SJSA1 (cell line): Measurements from ENCODE around the gene LHPP. TPM values are rescaled to one million over a fixed set of nuclear protein-coding genes. Genes with fewer than 3 reads are reported as not detected.

Experiments
- DNase-seq, 2 experiments: peaks; one replicate each; pipeline ENCODE4 v3.0.0-alpha.2; 2015 to 2020; ENCODE audit warnings: low spot score in 2 of 2, low read depth in 1 of 2
- H3K27ac ChIP-seq: fragments of 250-450 bp; sonication (Bioruptor Pico); 2 replicates; pipeline ENCODE4 v1.5.1; 2020; ENCODE audit warnings: mild to moderate bottlenecking, moderate library complexity
- H3K27me3 ChIP-seq: fragments of 250-450 bp; sonication (Bioruptor Pico); replicated peaks from 2 replicates; pipeline ENCODE4 v1.5.1; 2020; ENCODE audit warnings: mild to moderate bottlenecking, moderate library complexity
- H3K36me3 ChIP-seq: fragments of 250-450 bp; sonication (Bioruptor Pico); 2 replicates; pipeline ENCODE4 v1.5.1; 2020; ENCODE audit warnings: mild to moderate bottlenecking
- H3K4me1 ChIP-seq: fragments of 250-450 bp; sonication (Bioruptor Pico); replicated peaks from 2 replicates; pipeline ENCODE4 v1.6.1; 2021; ENCODE audit warnings: mild to moderate bottlenecking
- H3K4me3 ChIP-seq: fragments of 250-450 bp; sonication (Bioruptor Pico); 2 replicates; pipeline ENCODE4 v1.5.1; 2020; ENCODE audit warnings: mild to moderate bottlenecking
- H3K9me3 ChIP-seq: fragments of 250-450 bp; sonication (Bioruptor Pico); replicated peaks from 2 replicates; pipeline ENCODE4 v1.5.1; 2020; ENCODE audit warnings: mild to moderate bottlenecking
- total RNA-seq: library from RNA; depleted of rRNA; stranded (reverse); fragments of >200 nt; shearing (Covaris generic); gene quantifications from 2 replicates; pipeline ENCODE4 v1.2.3, GENCODE V29; 2014

Gene LHPP
- total RNA-seq, 1 experiment from 2014 or later: 8.8 TPM

GRCh38 chr10:124619802-124620490 lies 158.3 kb downstream of the LHPP start:
- H3K27ac ChIP-seq: no peak overlapping the region
- H3K36me3 ChIP-seq: no peaks in the 10 kb centered on the region
- DNase-seq: no peak
- no peaks in the 10 kb centered on the region for H3K4me1 ChIP-seq
- H3K4me3 ChIP-seq: no peak overlapping the region
- H3K27me3 ChIP-seq: no peaks in the 10 kb centered on the region
- no peaks in the 10 kb centered on the region for H3K9me3 ChIP-seq

- no peak for DNase-seq
- no peak overlapping the region for H3K4me3 ChIP-seq
- H3K27me3 ChIP-seq: no peaks in the 10 kb centered on the region
- H3K4me1 ChIP-seq: no peaks in the 10 kb centered on the region
- no peaks in the 10 kb centered on the region for H3K9me3 ChIP-seq
- no peaks in the 10 kb centered on the region for H3K36me3 ChIP-seq
- H3K27ac ChIP-seq: no peak overlapping the region
These were observed 160.0 kb downstream of the LHPP start for GRCh38 chr10:124621637-124622036.

DNA sequence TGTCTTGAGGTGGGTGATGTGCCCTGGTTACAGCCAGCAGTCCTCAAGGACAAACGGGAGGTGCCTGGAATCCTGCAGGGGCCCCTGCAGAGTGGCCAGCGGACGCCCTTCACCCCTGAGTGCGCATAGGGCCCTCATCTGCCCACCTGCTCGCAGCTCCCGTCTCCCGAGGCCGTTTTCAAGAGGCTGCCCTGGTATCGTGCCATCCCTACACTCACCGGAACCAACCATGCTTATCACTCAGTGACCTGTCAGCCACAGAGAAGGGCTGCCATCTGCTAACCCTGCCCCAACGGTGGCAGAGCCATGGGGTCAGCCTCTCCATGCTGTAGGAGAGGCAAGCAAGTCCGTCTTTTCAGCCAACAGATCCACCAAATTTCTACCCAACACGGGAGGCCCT lies 160.5 kb downstream of the LHPP start:
- H3K27ac ChIP-seq: no peak overlapping the region
- no peak for DNase-seq
- H3K27me3 ChIP-seq: no peaks in the 10 kb centered on the region
- no peaks in the 10 kb centered on the region for H3K9me3 ChIP-seq
- no peak overlapping the region for H3K4me3 ChIP-seq
- H3K36me3 ChIP-seq: no peaks in the 10 kb centered on the region
- H3K4me1 ChIP-seq: no peaks in the 10 kb centered on the region

DNA sequence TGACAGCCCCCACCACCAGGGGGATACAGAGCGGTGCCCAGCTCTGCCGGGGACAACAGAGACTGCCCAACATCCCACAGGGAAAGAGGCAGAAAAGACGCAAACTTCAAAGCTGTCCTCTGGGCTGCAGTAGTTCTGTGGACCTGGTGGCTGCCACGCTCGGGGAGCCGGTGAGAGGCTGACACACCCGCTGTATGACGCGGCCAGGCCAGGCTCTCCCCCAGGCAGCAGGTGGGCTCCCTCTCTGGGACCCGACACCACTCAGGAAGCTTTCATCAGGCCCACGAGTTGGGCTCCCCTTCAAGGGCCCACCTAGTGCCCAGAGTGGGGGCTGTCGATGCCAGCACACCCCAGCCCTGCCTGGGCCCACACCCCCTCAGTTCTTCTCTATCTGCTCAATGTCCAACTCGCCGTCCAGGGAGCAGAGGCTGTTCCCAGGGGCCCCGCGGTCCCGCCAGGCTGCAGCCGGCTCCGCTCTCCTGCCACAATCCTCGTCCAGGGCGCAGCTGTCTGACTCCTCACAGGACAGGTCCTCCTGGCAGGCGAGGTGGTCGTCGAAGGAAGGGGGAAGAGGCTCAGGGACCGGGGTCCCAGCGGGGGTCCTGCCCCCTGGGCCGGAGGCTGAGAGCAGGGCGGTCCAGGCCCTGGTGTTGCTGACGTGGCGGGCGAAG lies 161.4 kb downstream of the LHPP start:
- H3K9me3 ChIP-seq: no peaks in the 10 kb centered on the region
- DNase-seq: no peak

DNA sequence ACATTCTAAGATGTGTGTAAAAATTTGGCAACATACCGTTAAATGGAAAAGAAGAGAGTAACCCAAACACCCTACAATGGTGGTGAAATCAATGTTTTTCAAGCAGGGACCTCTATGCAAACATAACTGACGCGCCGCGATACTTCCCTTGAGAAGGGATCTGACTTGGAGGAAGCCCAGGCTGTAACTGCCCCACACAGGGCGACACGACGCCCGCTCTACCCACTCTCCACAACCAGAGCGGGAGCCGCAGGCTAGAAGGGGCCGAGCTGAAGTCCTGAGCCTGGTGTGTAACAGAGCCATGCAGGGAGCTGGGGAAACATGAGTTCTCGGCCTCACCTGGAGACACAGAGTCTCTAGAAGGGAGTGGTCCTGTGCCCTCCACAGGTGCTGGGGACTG lies 162.4 kb downstream of the LHPP start:
- no peak overlapping the region for H3K4me3 ChIP-seq
- H3K27ac ChIP-seq: no peak overlapping the region
- no peaks in the 10 kb centered on the region for H3K36me3 ChIP-seq
- H3K9me3 ChIP-seq: no peaks in the 10 kb centered on the region
- H3K4me1 ChIP-seq: no peaks in the 10 kb centered on the region
- DNase-seq: no peak
- H3K27me3 ChIP-seq: no peaks in the 10 kb centered on the region

More for the DNA sequence above, 161.4 kb downstream of the LHPP start:
- H3K27ac ChIP-seq: no peak overlapping the region
- no peaks in the 10 kb centered on the region for H3K4me1 ChIP-seq
- H3K4me3 ChIP-seq: no peak overlapping the region
- no peaks in the 10 kb centered on the region for H3K36me3 ChIP-seq
- H3K27me3 ChIP-seq: no peaks in the 10 kb centered on the region

DNA sequence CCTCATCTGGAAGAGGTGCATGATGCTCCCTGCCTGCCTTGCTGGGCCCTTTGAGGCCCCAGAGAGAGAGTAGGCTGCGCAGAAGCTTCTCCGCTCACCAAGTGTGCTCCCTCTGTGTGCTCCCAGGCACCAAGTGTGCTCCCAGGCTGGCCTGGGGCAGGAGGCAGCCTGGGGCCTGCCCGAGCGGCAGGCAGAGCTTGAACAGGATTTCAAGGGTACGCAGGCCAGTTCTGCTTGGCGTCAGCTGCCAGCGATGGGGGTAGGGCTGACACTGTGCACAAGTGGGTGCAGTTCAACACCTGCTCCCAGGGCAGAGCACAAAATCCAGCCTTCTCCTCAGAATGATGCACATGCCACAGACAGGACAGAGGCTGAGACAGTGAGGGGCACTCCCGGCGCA lies 162.8 kb downstream of the LHPP start:
- no peak overlapping the region for H3K27ac ChIP-seq
- H3K36me3 ChIP-seq: no peaks in the 10 kb centered on the region
- no peaks in the 10 kb centered on the region for H3K9me3 ChIP-seq
- DNase-seq: no peak
- H3K4me3 ChIP-seq: no peak overlapping the region
- H3K27me3 ChIP-seq: no peaks in the 10 kb centered on the region
- H3K4me1 ChIP-seq: no peaks in the 10 kb centered on the region

DNA sequence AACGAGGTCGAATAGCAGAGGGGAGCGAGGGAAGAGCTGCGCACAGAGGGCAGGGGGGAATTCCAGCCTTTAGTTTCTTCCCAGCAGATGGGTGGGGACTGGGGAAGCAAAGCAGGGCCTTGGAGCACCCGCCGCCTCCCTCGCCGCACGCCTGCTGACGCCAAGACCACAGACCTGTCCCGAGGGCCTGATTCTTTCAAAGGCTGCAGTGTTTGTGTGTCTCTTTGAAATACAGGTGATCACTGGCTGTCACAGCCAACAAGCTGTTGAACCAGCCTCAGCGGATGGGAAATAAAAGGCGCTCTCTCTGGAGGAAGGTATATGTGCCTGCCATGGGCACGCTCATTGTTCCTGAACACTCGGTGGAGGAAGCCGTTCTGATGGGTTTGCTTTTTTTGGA lies 163.3 kb downstream of the LHPP start:
- Histone ChIP-seq H3K9me3 (no peaks in the 10 kb centered on the region), H3K4me3 (no peak overlapping the region), H3K27me3 (no peaks in the 10 kb centered on the region), H3K4me1 (no peaks in the 10 kb centered on the region), H3K27ac (no peak overlapping the region), H3K36me3 (no peaks in the 10 kb centered on the region)
- no peak for DNase-seq

- Histone ChIP-seq H3K27me3 (no peaks in the 10 kb centered on the region), H3K9me3 (no peaks in the 10 kb centered on the region), H3K4me1 (no peaks in the 10 kb centered on the region), H3K36me3 (no peaks in the 10 kb centered on the region), H3K4me3 (no peak overlapping the region), H3K27ac (no peak overlapping the region)
- no peak for DNase-seq
These were observed 164.2 kb downstream of the LHPP start for GRCh38 chr10:124625831-124626238.

DNA sequence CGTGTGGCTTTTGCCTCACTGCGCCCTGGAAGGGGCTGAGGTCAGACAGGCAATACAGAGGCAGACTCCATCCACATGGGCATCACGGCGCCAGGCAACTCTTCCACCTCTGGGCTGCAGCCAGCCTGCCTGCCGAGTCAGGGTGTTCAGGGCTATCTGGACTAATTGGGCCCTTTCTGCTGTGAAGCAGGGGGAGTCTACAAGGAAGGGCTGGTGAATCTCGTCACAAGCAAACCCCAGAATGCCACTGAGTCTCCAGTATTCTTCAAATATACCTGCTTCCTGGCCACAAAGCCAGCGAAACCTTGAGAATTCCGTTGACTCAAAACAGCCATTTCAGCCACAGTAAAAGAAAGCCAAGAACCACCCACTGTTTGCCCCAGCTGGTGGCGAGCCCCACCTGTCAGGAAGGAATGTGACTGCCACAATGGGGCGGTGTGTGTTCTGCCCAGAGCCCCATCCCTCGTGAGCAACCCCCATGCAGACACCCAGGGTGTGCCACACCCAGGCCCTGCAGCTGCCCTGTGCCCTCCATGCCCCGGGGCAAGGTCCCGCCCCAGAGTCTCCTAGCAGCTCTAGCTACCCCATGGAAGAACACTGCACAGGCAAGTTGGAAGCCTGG lies 165.2 kb downstream of the LHPP start:
- DNase-seq: no peak

GRCh38 chr10:124627866-124628675 lies 166.4 kb downstream of the LHPP start:
- Histone ChIP-seq H3K36me3 (no peaks in the 10 kb centered on the region), H3K4me1 (no peaks in the 10 kb centered on the region), H3K4me3 (no peak overlapping the region), H3K27ac (no peak overlapping the region), H3K27me3 (no peaks in the 10 kb centered on the region), H3K9me3 (no peaks in the 10 kb centered on the region)
- DNase-seq: no peak

More for the DNA sequence above, 165.2 kb downstream of the LHPP start:
- no peaks in the 10 kb centered on the region for H3K4me1 ChIP-seq
- no peak overlapping the region for H3K27ac ChIP-seq
- no peaks in the 10 kb centered on the region for H3K9me3 ChIP-seq
- no peaks in the 10 kb centered on the region for H3K36me3 ChIP-seq
- no peak overlapping the region for H3K4me3 ChIP-seq
- H3K27me3 ChIP-seq: no peaks in the 10 kb centered on the region

DNA sequence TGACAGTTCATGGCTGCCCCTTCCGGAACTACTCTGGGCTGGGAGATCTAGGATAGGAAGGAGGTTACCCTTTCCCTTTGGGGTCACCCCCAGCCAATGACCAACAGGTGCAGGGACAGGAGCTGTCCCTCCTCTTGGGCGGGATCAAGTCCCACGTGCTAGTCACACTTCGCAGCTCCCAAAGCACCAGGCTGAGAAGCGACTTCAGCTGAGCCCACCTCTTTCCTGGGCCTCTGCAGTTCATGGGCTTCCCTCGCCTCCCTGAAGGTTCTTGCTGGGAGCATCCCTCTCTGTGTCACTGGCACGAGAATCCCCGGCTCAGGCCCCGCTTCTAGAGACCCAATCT lies 167.0 kb downstream of the LHPP start:
- DNase-seq: no peak
- Histone ChIP-seq H3K9me3 (no peaks in the 10 kb centered on the region), H3K36me3 (no peaks in the 10 kb centered on the region), H3K4me1 (no peaks in the 10 kb centered on the region), H3K4me3 (no peak overlapping the region), H3K27me3 (no peaks in the 10 kb centered on the region), H3K27ac (no peak overlapping the region)

- DNase-seq: no peak
- H3K36me3 ChIP-seq: no peaks in the 10 kb centered on the region
- H3K27ac ChIP-seq: no peak overlapping the region
- H3K9me3 ChIP-seq: no peaks in the 10 kb centered on the region
- H3K4me1 ChIP-seq: no peaks in the 10 kb centered on the region
- H3K4me3 ChIP-seq: no peak overlapping the region
- H3K27me3 ChIP-seq: no peaks in the 10 kb centered on the region
These were observed 167.8 kb downstream of the LHPP start for GRCh38 chr10:124629415-124629814.

DNA sequence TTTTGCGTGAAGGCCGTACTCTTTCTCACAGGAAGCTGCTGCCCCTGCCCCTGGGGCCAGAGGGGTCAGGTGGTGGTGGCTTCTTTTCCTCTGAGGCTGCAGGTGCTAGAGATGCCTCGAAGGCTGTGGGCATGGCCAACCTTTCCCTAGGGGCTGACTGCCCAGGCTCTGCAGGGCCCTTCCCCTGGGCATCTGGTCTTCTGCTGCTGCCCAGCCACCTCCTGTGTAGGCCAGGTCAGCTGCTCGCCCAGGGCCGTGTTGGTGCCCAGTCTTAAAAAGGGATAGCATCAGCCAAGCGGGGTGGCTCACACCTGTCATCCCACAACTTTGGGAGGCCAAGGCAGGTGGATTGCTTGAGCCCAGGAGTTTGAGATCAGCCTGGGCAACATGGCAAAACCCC lies 168.2 kb downstream of the LHPP start:
- Histone ChIP-seq H3K27me3 (no peaks in the 10 kb centered on the region), H3K4me1 (no peaks in the 10 kb centered on the region), H3K9me3 (no peaks in the 10 kb centered on the region), H3K27ac (no peak overlapping the region), H3K36me3 (no peaks in the 10 kb centered on the region), H3K4me3 (no peak overlapping the region)
- DNase-seq: no peak

GRCh38 chr10:124630551-124630950 lies 168.9 kb downstream of the LHPP start:
- no peak overlapping the region for H3K27ac ChIP-seq
- DNase-seq: no peak
- H3K4me1 ChIP-seq: no peaks in the 10 kb centered on the region
- H3K36me3 ChIP-seq: no peaks in the 10 kb centered on the region
- H3K9me3 ChIP-seq: no peaks in the 10 kb centered on the region
- H3K27me3 ChIP-seq: no peaks in the 10 kb centered on the region
- no peak overlapping the region for H3K4me3 ChIP-seq
